ENCODE data around the gene PCBP3. TPM values are rescaled to one million over a fixed set of nuclear protein-coding genes. Genes with fewer than 3 reads are reported as not detected.
"Not testable (repeated sequence)": the region's sequence is repeated elsewhere in the genome, so short reads cannot be mapped to it uniquely, and the experiment has no call there.

The PCBP3 gene
- total RNA-seq, 4 donors from 2014 or later, result 0.99 to 7.0 (median 2.5) TPM; not detected in 1

DNA sequence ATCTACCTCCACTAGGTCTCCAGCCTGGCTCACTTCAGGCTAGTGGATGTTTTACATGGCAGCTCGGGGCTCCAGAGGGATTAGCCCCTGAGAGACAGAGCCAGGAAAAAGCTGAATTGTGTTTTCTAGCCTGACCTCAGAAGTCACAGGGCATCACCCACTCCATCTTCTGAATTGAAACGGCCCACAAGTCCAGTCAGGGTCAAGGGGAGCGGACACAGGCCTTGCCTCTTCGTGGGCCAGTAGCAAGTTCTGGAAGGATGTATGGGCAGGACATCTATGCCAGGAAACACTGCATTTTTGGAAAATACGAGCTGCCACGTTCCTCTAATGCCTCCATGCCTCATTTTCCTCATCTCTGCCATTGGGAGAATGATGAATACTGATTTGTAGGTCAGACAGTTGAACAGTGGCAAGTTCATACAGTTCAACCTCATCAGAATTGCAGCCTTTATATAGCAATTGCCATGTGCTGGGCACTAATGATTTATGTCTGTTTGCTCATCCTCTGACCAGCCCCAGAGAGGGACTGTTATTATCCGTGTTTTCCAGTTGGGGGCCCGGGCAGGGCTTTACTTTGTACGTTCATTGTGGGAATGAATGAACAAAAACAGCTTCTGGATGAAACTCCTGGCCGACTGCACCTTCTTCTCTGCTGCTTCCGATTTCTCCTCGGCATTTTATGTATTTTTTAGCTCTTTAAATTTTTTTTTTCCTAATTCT lies 23.2 kb upstream of the PCBP3 start:
- no peak for TF ChIP-seq POLR2A (IDR thresholded peaks at IDR 0.05)
- TF ChIP-seq, protein P1, sequence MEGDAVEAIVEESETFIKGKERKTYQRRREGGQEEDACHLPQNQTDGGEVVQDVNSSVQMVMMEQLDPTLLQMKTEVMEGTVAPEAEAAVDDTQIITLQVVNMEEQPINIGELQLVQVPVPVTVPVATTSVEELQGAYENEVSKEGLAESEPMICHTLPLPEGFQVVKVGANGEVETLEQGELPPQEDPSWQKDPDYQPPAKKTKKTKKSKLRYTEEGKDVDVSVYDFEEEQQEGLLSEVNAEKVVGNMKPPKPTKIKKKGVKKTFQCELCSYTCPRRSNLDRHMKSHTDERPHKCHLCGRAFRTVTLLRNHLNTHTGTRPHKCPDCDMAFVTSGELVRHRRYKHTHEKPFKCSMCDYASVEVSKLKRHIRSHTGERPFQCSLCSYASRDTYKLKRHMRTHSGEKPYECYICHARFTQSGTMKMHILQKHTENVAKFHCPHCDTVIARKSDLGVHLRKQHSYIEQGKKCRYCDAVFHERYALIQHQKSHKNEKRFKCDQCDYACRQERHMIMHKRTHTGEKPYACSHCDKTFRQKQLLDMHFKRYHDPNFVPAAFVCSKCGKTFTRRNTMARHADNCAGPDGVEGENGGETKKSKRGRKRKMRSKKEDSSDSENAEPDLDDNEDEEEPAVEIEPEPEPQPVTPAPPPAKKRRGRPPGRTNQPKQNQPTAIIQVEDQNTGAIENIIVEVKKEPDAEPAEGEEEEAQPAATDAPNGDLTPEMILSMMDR (IDR thresholded peaks at IDR 0.05), result no peak
- WGBS, 2 donors, result 64 to 67% methylated on average over 12 of the region's 12 CpGs
- DNase-seq (ENCODE audit: low spot score in 2 of 2), result peak in 1 of 2 donors; percentile 53
- H3K4me3 ChIP-seq (ENCODE audit: low read depth, poor library complexity, severe bottlenecking), result no peak overlapping the region
- intact Hi-C loops (cut with DNase I; ENCODE audit: low total_unique reads), result no loop called here

DNA sequence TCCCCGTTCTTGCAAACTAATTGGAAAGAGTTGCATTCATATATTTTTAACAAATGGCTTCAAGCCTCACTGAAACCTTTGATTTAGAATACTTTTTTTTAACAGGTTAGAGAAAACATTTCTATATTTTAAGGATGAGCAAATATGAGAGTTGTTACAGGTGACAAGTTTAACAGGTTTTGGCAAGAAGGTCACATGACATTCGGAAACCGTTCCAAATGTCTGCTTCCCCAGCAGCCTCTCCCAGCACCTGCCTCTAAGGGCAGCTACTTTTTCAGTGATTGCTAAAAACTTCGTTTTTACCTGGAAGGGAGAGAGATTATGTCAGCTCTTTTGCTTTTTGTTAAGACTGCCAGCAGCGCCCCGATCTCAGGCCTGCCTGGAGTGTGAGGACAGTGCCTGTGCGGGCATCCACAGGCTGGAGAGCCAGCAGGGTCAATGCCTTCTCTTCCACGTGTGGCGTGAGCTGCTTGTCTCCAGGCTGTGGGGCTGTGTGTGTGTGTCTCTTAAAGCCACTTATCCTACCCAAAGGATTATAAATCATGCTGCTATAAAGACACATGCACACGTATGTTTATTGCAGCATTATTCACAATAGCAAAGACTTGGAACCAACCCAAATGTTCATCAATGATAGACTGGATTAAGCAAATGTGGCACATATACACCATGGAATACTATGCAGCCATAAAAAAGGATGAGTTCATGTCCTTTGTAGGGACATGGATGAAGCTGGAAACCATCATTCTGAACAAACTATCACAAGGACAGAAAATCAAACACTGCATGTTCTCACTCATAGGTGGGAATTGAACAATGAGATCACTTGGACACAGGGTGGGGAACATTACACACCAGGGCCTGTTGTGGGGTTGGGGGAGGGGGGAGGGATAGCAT lies 21.8 kb upstream of the PCBP3 start:
- H3K4me3 ChIP-seq (ENCODE audit: low read depth, poor library complexity, severe bottlenecking); intact Hi-C loops (cut with DNase I; ENCODE audit: low total_unique reads): not testable (repeated sequence)
- peak in 1 of 2 donors; percentile 67 for DNase-seq (ENCODE audit: low spot score in 2 of 2)
- 37 to 47% methylated on average over 10 of the region's 10 CpGs for WGBS, 2 donors

DNA sequence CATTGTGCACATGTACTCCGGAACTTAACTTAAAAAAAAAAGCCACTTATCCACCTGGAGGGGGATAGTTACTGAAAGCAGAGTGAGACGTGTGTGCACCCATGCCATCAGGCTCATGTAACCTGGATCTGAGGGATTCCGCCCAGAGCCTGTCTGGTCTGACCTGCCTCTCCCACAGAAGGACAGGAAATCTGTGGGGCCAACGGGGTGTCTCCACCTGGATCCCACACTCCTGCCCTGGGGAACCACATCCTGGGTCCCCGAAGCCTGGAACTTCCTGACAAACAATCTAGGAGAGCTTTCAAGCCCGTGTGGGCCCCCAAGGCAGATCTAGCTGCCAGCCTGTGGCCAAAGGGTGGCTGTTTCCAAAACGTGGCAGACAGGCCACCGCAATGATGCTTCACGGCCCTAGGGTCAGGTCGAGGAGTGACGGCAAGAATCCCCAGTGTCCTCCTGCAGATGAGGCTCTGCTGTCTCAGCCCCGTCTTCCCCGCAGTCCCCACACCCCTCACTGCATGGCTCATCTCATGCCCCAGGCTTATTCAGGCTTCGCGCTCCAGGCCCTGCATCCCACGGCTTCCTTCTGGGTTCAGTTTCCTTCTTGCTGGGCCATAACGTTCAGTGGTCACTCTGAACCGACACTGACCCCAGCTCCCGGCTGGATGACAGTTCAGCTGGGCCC lies 21.0 kb upstream of the PCBP3 start:
- WGBS, 2 donors, result 66 to 67% methylated on average over 18 to 19 of the region's 19 CpGs
- intact Hi-C loops (cut with DNase I; ENCODE audit: low total_unique reads), result no loop called here
- no peak overlapping the region for H3K4me3 ChIP-seq (ENCODE audit: low read depth, poor library complexity, severe bottlenecking)
- DNase-seq (ENCODE audit: low spot score in 2 of 2), result peak in 1 of 2 donors; percentile 70
- no peak for TF ChIP-seq POLR2A (IDR thresholded peaks at IDR 0.05)
- TF ChIP-seq, protein P1 (IDR thresholded peaks at IDR 0.05), result no peak

DNA sequence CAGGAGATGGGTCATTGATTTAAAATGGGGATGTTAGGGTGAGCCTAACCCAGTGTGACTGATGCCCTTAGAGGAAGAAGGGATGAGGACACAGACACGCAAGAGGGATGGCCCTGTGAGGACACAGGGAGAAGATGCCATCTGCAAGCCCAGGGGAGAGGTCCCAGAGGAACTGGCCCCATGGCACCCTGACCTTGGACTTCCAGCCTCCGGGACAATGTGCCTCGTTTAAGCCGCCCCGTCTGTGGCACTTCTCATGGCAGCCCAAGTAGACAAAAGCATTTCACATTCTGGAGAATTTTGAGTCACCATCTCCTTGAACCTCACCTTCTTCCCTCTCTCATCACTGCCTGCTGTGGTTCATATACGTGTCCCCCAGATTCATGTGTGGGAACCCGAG lies 20.1 kb upstream of the PCBP3 start:
- intact Hi-C loops (cut with DNase I; ENCODE audit: low total_unique reads), result no loop called here
- peak in 1 of 2 donors; percentile 54 for DNase-seq (ENCODE audit: low spot score in 2 of 2)
- TF ChIP-seq, protein P1 (IDR thresholded peaks at IDR 0.05), result no peak
- TF ChIP-seq POLR2A (IDR thresholded peaks at IDR 0.05), result no peak
- WGBS, 2 donors, result 79 to 88% methylated on average over 7 of the region's 7 CpGs
- no peak overlapping the region for H3K4me3 ChIP-seq (ENCODE audit: low read depth, poor library complexity, severe bottlenecking)

DNA sequence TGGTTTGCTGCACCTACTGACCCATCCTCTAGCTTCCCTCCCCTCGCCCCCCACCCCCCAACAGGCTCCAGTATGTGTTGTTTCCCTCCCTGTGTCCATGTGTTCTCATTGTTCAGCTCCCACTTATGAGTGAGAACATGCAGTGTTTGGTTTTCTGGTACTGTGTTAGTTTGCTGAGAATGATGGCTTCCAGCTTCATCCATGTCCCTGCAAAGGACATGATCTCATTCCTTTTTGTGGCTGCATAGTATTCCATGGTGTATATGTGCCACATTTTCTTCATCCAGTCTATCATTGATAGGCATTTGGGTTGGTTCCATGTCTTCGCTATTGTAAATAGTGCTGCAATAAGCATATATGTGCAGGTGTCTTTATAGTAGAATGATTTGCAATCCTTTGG lies 17.4 kb upstream of the PCBP3 start:
- H3K4me3 ChIP-seq (ENCODE audit: low read depth, poor library complexity, severe bottlenecking); DNase-seq (ENCODE audit: low spot score in 2 of 2); intact Hi-C loops (cut with DNase I; ENCODE audit: low total_unique reads): not testable (repeated sequence)
- 65 to 75% methylated on average over 2 of the region's 2 CpGs for WGBS, 2 donors

DNA sequence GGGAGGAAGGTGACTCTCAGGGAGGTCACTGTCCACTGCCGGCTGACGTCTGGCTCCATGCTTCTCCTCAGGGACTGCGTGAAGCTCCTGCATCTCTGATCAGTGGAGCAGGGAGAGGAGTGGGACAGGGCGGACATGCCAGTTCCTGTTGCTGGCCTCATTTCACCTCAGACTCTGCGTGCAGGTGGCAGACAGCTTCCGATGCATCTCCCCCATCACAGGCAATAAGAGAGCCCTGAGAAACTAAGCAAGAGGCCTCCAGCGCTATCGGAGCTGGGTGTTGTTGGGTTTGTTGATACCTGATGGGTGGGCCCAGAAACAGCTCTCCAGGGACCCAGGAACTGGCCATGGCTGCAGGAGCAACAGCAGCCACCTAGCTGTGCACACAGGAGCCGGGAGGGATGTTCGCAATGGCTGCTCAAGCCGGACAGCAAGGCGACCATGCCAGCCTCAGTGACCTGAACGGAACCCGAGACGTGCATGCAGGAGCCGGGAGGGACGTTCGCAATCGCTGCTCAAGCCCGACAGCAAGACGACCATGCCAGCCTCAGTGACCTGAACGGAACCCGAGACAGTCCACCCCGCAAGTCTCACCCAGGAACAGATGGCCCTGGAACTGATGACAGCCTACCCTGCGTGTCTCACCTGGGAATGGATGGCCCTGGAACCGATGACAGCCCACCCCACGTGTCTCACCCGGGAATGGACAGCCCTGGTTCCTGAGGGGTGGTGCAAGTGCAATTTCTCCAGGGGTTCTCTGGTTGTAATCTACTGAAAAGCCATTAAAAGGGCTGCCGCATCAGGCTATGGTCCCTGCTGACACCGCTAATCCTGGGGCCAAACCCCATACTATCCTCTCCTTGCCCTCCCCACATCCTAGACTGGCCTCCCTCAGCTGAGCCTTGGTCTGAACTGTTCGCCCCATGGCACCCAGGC lies 14.2 kb upstream of the PCBP3 start:
- no peak overlapping the region for H3K4me3 ChIP-seq (ENCODE audit: low read depth, poor library complexity, severe bottlenecking)
- WGBS, 2 donors, result 80 to 87% methylated on average over 31 of the region's 31 CpGs
- peak in 1 of 2 donors; percentile 75 for DNase-seq (ENCODE audit: low spot score in 2 of 2)
- no peak for TF ChIP-seq POLR2A (IDR thresholded peaks at IDR 0.05)
- TF ChIP-seq, protein P1 (IDR thresholded peaks at IDR 0.05), result no peak
- intact Hi-C loops (cut with DNase I; ENCODE audit: low total_unique reads), result no loop called here

Data from lower leg skin (tissue), 4 donors.